Measurements from ENCODE around the gene NPTN. TPM values are rescaled to one million over a fixed set of nuclear protein-coding genes. Genes with fewer than 3 reads are reported as not detected.

The NPTN gene
- polyA plus RNA-seq, 1 donor (not counting 4 experiments of a cell fraction or from before 2014, with no cell fraction given), result 223 TPM

DNA sequence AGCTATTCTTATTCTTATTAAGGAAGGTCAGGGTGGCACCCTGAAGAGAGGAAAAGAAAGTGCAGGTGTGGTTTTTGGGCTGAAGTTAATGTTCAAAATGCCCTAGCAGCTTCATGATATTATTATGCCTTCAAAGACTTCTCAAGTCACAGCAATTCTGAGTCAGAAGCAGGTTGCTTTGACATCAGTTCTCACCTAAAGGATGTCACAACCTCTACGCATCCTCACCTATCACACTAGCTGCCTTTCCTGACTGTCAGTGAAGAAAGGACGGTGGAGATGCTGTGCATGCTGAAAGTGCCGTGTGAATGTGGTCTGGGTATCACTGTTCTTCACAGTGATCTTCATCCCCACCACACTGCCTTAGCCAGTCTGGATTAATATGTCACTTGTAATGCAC, 49.6 kb downstream of the NPTN start:
- Histone ChIP-seq H3K9me1 (ENCODE audit: control insufficient read depth, extremely low read depth, insufficient read depth, low read length) (no peaks in the 10 kb centered on the region), H3K27me3 (ENCODE audit: control insufficient read depth, extremely low read depth, insufficient read depth, low read length) (no peaks in the 10 kb centered on the region), H3K4me3 (ENCODE audit: control insufficient read depth in 2 of 3, extremely low read depth in 1 of 3, insufficient read depth in 2 of 3, low read depth in 1 of 3, low read length in 3 of 3) (no peak overlapping the region), H3K9me3 (ENCODE audit: control insufficient read depth, low read depth, low read length) (no peaks in the 10 kb centered on the region), H3K27ac (ENCODE audit: control insufficient read depth, insufficient read depth, low read length) (no peak overlapping the region), H3K79me2 (ENCODE audit: control insufficient read depth, insufficient read depth, low read length) (peaks cover 11% of the 10 kb centered on the region), H3K4me1 (ENCODE audit: control insufficient read depth, extremely low read depth, insufficient read depth, low read length) (peaks cover under 1% of the 10 kb centered on the region), H3K4me2 (ENCODE audit: control insufficient read depth, extremely low read depth, insufficient read depth, low read depth, low read length) (no peak overlapping the region), H2AFZ (ENCODE audit: control insufficient read depth, low read length) (no peak overlapping the region), H4K20me1 (ENCODE audit: control insufficient read depth, extremely low read depth, insufficient read depth, low read length) (no peaks in the 10 kb centered on the region), H3K9ac (ENCODE audit: control insufficient read depth, extremely low read depth, insufficient read depth, low read length) (no peak overlapping the region), H3K36me3 (ENCODE audit: control insufficient read depth in 2 of 2, extremely low read depth in 1 of 2, insufficient read depth in 2 of 2, low read length in 2 of 2) (peaks cover 35 to 54% of the 10 kb centered on the region in 2 experiments)
- FAIRE-seq (no peak), DNase-seq (ENCODE audit: low read depth, low spot score) (no peak)
- no peak for TF ChIP-seq EZH2 (IDR thresholded peaks at IDR 0.05; ENCODE audit: low read length)
- TF ChIP-seq, protein P1, sequence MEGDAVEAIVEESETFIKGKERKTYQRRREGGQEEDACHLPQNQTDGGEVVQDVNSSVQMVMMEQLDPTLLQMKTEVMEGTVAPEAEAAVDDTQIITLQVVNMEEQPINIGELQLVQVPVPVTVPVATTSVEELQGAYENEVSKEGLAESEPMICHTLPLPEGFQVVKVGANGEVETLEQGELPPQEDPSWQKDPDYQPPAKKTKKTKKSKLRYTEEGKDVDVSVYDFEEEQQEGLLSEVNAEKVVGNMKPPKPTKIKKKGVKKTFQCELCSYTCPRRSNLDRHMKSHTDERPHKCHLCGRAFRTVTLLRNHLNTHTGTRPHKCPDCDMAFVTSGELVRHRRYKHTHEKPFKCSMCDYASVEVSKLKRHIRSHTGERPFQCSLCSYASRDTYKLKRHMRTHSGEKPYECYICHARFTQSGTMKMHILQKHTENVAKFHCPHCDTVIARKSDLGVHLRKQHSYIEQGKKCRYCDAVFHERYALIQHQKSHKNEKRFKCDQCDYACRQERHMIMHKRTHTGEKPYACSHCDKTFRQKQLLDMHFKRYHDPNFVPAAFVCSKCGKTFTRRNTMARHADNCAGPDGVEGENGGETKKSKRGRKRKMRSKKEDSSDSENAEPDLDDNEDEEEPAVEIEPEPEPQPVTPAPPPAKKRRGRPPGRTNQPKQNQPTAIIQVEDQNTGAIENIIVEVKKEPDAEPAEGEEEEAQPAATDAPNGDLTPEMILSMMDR (optimal IDR thresholded peaks at IDR 0.05 in 1 of 3, IDR thresholded peaks at IDR 0.05 in 1 of 3, conservative IDR thresholded peaks at IDR 0.05 in 1 of 3; ENCODE audit: extremely low read depth in 1 of 3, insufficient read depth in 2 of 3, low read length in 3 of 3), result no peak
- dilution Hi-C loops (cut with MboI; ENCODE audit: extremely low pct_ligation_motif_present, low sequenced_read_pairs), result loop anchor here (25.0 kb wide), 1 partner anchor 104 kb away; the partner anchor contains the start of gene CD276

DNA sequence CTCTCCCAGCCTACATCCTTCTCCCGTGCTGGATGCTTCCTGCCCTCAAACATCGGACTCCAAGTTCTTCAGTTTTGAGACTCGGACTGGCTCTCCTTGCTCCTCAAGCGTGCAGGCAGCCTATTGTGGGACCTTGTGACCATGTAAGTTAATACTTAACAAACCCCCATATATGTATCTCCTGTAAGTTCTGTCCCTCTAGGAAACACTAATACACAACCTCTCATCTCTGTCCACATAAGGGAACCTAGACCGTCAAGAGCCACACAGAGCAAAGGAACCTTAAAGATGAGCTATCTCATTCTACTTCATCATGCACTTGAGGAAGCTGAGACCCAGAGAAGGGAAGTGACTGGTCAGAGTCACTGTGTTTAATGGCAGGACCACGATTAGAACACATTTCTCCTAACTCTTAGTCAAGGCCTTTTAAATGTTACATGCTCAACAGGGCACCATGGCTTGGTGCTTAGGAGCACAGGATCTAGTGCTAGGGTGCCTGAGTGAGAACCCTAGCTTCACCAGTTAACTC, 50.3 kb downstream of the NPTN start:
- Histone ChIP-seq H3K9me3 (ENCODE audit: control insufficient read depth, low read depth, low read length) (no peaks in the 10 kb centered on the region), H3K79me2 (ENCODE audit: control insufficient read depth, insufficient read depth, low read length) (peaks cover 8% of the 10 kb centered on the region), H3K27ac (ENCODE audit: control insufficient read depth, insufficient read depth, low read length) (no peak overlapping the region), H3K9me1 (ENCODE audit: control insufficient read depth, extremely low read depth, insufficient read depth, low read length) (no peaks in the 10 kb centered on the region), H2AFZ (ENCODE audit: control insufficient read depth, low read length) (no peak overlapping the region), H3K4me3 (ENCODE audit: control insufficient read depth in 2 of 3, extremely low read depth in 1 of 3, insufficient read depth in 2 of 3, low read depth in 1 of 3, low read length in 3 of 3) (no peak overlapping the region), H3K4me1 (ENCODE audit: control insufficient read depth, extremely low read depth, insufficient read depth, low read length) (peaks cover 7% of the 10 kb centered on the region), H3K36me3 (ENCODE audit: control insufficient read depth in 2 of 2, extremely low read depth in 1 of 2, insufficient read depth in 2 of 2, low read length in 2 of 2) (peaks cover 31 to 48% of the 10 kb centered on the region in 2 experiments), H3K27me3 (ENCODE audit: control insufficient read depth, extremely low read depth, insufficient read depth, low read length) (no peaks in the 10 kb centered on the region), H4K20me1 (ENCODE audit: control insufficient read depth, extremely low read depth, insufficient read depth, low read length) (no peaks in the 10 kb centered on the region), H3K4me2 (ENCODE audit: control insufficient read depth, extremely low read depth, insufficient read depth, low read depth, low read length) (no peak overlapping the region), H3K9ac (ENCODE audit: control insufficient read depth, extremely low read depth, insufficient read depth, low read length) (no peak overlapping the region)
- dilution Hi-C loops (cut with MboI; ENCODE audit: extremely low pct_ligation_motif_present, low sequenced_read_pairs), result loop anchor here (25.0 kb wide), 1 partner anchor 104 kb away; the partner anchor contains the start of gene CD276
- FAIRE-seq, result no peak
- DNase-seq (ENCODE audit: low read depth, low spot score), result no peak
- no peak for TF ChIP-seq EZH2 (IDR thresholded peaks at IDR 0.05; ENCODE audit: low read length)
- TF ChIP-seq, protein P1 (optimal IDR thresholded peaks at IDR 0.05 in 1 of 3, IDR thresholded peaks at IDR 0.05 in 1 of 3, conservative IDR thresholded peaks at IDR 0.05 in 1 of 3; ENCODE audit: extremely low read depth in 1 of 3, insufficient read depth in 2 of 3, low read length in 3 of 3), result no peak

Measured in keratinocyte (primary cell).